ENCODE measurements around the gene MATR3. TPM values are rescaled to one million over a fixed set of nuclear protein-coding genes. Genes with fewer than 3 reads are reported as not detected.

The MATR3 gene, protein sequence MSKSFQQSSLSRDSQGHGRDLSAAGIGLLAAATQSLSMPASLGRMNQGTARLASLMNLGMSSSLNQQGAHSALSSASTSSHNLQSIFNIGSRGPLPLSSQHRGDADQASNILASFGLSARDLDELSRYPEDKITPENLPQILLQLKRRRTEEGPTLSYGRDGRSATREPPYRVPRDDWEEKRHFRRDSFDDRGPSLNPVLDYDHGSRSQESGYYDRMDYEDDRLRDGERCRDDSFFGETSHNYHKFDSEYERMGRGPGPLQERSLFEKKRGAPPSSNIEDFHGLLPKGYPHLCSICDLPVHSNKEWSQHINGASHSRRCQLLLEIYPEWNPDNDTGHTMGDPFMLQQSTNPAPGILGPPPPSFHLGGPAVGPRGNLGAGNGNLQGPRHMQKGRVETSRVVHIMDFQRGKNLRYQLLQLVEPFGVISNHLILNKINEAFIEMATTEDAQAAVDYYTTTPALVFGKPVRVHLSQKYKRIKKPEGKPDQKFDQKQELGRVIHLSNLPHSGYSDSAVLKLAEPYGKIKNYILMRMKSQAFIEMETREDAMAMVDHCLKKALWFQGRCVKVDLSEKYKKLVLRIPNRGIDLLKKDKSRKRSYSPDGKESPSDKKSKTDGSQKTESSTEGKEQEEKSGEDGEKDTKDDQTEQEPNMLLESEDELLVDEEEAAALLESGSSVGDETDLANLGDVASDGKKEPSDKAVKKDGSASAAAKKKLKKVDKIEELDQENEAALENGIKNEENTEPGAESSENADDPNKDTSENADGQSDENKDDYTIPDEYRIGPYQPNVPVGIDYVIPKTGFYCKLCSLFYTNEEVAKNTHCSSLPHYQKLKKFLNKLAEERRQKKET
- total RNA-seq, result 100 to 1,000 TPM; 183 to 194 TPM
- 100 to 1,000 TPM; 104 to 163 TPM for polyA plus RNA-seq
- long read RNA-seq, donor 1, full-length matches to known transcripts, result 34 of 219 reads
- long read RNA-seq, donor 1, partial matches to known transcripts, result 144 of 219 reads
- long read RNA-seq, donor 1, other reads (novel, unspliced or antisense), result 41 of 219 reads
- long read RNA-seq, donor 2, full-length matches to known transcripts, result 75 of 126 reads
- long read RNA-seq, donor 2, partial matches to known transcripts, result 24 of 126 reads
- long read RNA-seq, donor 2, other reads (novel, unspliced or antisense), result 27 of 126 reads

DNA sequence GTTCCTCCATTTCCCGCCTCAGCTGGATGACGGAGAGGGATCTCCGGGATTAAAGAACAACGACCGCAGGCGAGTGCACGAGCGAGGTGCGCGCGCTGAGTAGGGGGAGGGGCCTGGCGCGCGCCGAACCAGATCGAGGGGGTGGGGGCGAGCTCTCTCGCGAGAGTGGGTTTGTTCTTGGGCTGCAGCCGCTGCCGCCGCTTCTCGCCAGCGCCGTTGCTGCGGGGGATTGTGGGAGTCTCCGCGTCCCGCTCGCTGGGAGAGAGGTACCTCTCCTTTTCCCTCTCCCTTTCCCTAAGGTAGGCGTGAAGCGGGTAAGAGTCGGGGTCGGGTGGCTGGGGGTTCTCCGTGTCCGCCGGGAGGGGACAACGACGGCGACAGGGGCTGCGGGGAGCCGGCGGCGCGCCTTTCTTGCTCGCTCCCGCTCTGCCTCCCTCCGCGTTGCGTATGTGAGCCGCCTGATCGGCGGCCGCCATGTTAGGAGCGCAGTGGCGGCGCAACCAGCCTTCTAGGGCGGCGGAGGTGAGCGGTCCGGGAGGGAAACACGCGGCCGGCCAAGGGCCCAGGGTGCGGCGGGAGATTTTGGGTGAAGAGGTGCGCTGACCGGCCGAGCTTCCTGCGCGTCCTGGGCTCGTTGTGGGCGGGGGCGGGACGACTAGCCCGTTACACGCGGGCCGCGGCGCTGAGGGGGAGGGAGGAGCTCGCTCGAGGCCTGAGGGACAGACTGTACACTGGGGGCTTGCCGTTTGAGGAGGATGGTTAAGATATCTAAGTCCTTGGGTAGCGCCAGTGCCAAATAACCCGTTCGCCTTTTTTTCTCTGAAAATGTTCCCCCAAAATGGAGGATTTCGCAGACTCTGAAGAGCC, at the start of gene MATR3:
Gene MATR3 (plus strand): TSS at position 234 of the 867 bp plus-strand sequence. CDS start 13,676 bp downstream, outside the sequence.
- Histone ChIP-seq H3K9me3 (ENCODE audit: control insufficient read depth, low read length) (no peaks in the 10 kb centered on the region), H3K36me3 (ENCODE audit: control insufficient read depth in 1 of 2, insufficient read depth in 2 of 2, low read length in 1 of 2) (no peaks in the 10 kb centered on the region), H3K4me3 (ENCODE audit: low read length in 2 of 2) (peak within 1 kb of the TSS; percentile 54 to 87), H3K27me3 (ENCODE audit: control insufficient read depth in 1 of 2, insufficient read depth in 2 of 2, low read length in 1 of 2) (no peaks in the 10 kb centered on the region), H3K27ac (ENCODE audit: low read depth in 1 of 2, low read length in 2 of 2) (peak within 1 kb of the TSS; percentile 95 to 97), H3K4me1 (ENCODE audit: control insufficient read depth in 1 of 2, insufficient read depth in 2 of 2, low read length in 2 of 2) (no peaks in the 10 kb centered on the region)
- DNase-seq (peak; percentile 98 to 99), ATAC-seq (ENCODE audit: low FRiP score) (peak; percentile 98)
- intact Hi-C loops (cut with DNase I), result loop anchor here in 1 of 2 donors (5.0 kb wide), 1 partner anchor 49 kb away; the partner anchor contains the start of gene PAIP2
- WGBS, 2 donors, result 0% methylated on average over 81 to 88 of the region's 88 CpGs

DNA sequence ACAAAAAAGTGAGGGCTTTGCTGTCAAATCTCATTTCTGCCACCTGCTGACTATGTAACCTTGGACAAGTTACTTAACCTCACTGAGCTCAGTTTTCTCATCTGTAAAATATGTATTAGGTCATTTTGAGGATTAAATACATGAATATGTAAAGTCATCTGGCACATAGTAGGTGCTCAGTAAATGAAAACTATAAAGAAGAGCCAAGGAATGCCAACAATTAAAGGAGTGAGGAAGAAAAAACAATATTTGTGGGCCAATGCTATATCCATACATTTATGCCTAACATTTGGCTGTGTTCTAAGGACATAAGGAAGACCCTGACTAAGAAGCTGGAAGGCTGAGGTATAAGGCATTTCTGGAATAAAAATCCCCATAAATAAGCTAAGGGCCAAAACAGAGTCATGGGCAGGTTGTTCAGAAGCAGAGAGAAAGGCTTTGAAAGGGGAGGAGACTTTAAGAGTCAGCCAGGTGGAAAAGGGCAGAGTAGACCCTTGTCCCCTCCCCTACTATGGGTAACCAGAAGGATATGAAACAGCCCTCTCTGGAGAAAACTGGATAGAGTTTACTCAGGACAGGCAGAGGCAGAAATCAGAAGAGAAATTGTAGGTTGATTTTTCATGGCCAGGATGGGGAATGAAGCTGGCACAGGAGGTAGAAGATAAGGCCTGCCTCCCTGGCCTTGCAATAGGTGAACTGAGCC, 47.8 kb upstream of the MATR3 start:
- Histone ChIP-seq H3K4me3 (ENCODE audit: low read length in 2 of 2) (no peak overlapping the region), H3K4me1 (ENCODE audit: control insufficient read depth in 1 of 2, insufficient read depth in 2 of 2, low read length in 2 of 2) (no peaks in the 10 kb centered on the region), H3K27ac (ENCODE audit: low read depth in 1 of 2, low read length in 2 of 2) (no peak overlapping the region), H3K27me3 (ENCODE audit: control insufficient read depth in 1 of 2, insufficient read depth in 2 of 2, low read length in 1 of 2) (no peaks in the 10 kb centered on the region), H3K9me3 (ENCODE audit: control insufficient read depth, low read length) (no peaks in the 10 kb centered on the region), H3K36me3 (ENCODE audit: control insufficient read depth in 1 of 2, insufficient read depth in 2 of 2, low read length in 1 of 2) (no peaks in the 10 kb centered on the region)
- DNase-seq (no peak), ATAC-seq (ENCODE audit: low FRiP score) (no peak)
- intact Hi-C loops (cut with DNase I), result no loop called here

DNA sequence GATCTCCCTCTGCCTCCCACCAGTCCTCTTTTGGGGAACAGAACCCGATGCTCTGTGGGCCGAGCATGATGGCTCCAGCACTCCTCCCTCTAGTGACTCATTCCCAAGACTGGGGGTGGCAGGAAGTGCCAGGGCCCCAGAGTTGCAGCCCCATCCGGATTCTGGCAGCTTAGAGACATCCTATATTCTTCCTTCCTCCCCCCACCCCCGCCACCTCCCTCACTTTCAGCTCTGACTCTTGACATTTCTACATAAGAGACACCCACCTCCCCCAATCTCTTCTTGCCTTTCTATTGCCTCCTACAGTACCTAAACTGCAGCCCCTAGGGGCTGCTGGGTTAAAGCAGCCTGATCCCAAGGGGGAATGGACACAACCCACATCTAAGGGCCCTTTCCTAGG, 47.1 kb upstream of the MATR3 start:
- 39 to 40% methylated on average over 4 of the region's 4 CpGs for WGBS, 2 donors
- Histone ChIP-seq H3K4me1 (ENCODE audit: control insufficient read depth in 1 of 2, insufficient read depth in 2 of 2, low read length in 2 of 2) (no peaks in the 10 kb centered on the region), H3K4me3 (ENCODE audit: low read length in 2 of 2) (no peak overlapping the region), H3K9me3 (ENCODE audit: control insufficient read depth, low read length) (no peaks in the 10 kb centered on the region), H3K27ac (ENCODE audit: low read depth in 1 of 2, low read length in 2 of 2) (no peak overlapping the region), H3K36me3 (ENCODE audit: control insufficient read depth in 1 of 2, insufficient read depth in 2 of 2, low read length in 1 of 2) (no peaks in the 10 kb centered on the region), H3K27me3 (ENCODE audit: control insufficient read depth in 1 of 2, insufficient read depth in 2 of 2, low read length in 1 of 2) (no peaks in the 10 kb centered on the region)
- ATAC-seq (ENCODE audit: low FRiP score) (no peak), DNase-seq (peak in 1 of 2 donors; percentile 53)
- intact Hi-C loops (cut with DNase I), result no loop called here

DNA sequence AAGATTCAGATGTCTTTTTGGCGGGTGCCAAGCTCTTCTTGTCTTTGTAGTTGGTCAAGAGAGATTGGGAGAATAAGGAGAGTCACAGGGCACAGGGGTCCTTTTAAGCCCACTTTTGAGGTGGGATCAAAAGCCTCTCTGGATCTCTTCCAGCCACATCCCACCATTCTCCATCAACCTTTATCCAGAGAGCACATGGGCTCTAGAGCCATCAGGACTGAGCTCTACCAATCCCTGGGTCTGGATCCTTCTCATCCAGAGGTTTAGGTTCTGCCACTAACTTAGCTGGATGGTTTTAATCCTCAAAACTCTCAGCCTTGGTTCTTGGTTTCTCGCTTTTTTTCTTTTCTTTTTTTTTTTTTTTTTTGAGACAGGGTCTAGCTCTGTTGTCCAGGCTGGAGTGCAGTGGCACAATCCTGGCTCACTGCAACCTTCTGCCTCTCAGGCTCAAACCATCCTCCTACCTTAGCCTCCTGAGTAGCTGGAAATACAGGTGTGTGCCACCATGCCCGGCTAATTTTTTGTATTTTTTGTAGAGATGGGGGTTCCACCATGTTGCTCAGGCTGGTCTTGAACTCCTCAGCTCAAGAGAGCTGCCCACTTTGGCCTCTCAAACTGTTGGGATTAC, 44.6 kb upstream of the MATR3 start:
- WGBS, 2 donors, result 97 to 99% methylated on average over 3 of the region's 3 CpGs
- H3K4me3 ChIP-seq (ENCODE audit: low read length in 2 of 2), result no peak overlapping the region
- intact Hi-C loops (cut with DNase I), result no loop called here

DNA sequence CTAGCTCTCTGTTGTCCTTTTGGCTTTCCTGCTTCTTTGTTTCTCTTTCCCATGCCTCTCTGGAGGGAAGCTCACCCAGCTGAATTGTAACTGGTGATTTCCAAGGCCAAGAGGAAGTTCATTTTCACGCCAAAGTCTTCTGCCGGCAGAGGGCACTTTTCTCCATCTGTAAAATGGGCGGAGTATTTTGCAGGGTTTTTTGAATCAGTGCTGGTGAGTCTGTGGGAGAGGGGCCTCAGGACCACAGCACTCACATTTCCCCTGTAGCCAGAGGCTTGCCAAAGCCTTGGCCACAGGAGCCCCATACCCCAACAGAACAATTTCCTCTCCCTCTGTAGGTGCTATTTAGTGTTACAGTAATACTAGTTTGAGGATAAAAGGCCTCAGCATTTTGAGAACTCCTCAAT, 42.3 kb upstream of the MATR3 start:
- no peaks in the 10 kb centered on the region for H3K27me3 ChIP-seq (ENCODE audit: control insufficient read depth in 1 of 2, insufficient read depth in 2 of 2, low read length in 1 of 2)
- H3K9me3 ChIP-seq (ENCODE audit: control insufficient read depth, low read length), result no peaks in the 10 kb centered on the region
- intact Hi-C loops (cut with DNase I), result no loop called here
- 56 to 57% methylated on average over 3 of the region's 3 CpGs for WGBS, 2 donors
- DNase-seq, result no peak
- ATAC-seq (ENCODE audit: low FRiP score), result no peak
- no peaks in the 10 kb centered on the region for H3K36me3 ChIP-seq (ENCODE audit: control insufficient read depth in 1 of 2, insufficient read depth in 2 of 2, low read length in 1 of 2)
- no peaks in the 10 kb centered on the region for H3K4me1 ChIP-seq (ENCODE audit: control insufficient read depth in 1 of 2, insufficient read depth in 2 of 2, low read length in 2 of 2)
- H3K4me3 ChIP-seq (ENCODE audit: low read length in 2 of 2), result no peak overlapping the region
- no peak overlapping the region for H3K27ac ChIP-seq (ENCODE audit: low read depth in 1 of 2, low read length in 2 of 2)

More for the DNA sequence above, 44.6 kb upstream of the MATR3 start:
- ATAC-seq (ENCODE audit: low FRiP score) (no peak), DNase-seq (no peak)
- Histone ChIP-seq H3K27me3 (ENCODE audit: control insufficient read depth in 1 of 2, insufficient read depth in 2 of 2, low read length in 1 of 2) (no peaks in the 10 kb centered on the region), H3K27ac (ENCODE audit: low read depth in 1 of 2, low read length in 2 of 2) (no peak overlapping the region), H3K4me1 (ENCODE audit: control insufficient read depth in 1 of 2, insufficient read depth in 2 of 2, low read length in 2 of 2) (no peaks in the 10 kb centered on the region), H3K36me3 (ENCODE audit: control insufficient read depth in 1 of 2, insufficient read depth in 2 of 2, low read length in 1 of 2) (no peaks in the 10 kb centered on the region), H3K9me3 (ENCODE audit: control insufficient read depth, low read length) (no peaks in the 10 kb centered on the region)

DNA sequence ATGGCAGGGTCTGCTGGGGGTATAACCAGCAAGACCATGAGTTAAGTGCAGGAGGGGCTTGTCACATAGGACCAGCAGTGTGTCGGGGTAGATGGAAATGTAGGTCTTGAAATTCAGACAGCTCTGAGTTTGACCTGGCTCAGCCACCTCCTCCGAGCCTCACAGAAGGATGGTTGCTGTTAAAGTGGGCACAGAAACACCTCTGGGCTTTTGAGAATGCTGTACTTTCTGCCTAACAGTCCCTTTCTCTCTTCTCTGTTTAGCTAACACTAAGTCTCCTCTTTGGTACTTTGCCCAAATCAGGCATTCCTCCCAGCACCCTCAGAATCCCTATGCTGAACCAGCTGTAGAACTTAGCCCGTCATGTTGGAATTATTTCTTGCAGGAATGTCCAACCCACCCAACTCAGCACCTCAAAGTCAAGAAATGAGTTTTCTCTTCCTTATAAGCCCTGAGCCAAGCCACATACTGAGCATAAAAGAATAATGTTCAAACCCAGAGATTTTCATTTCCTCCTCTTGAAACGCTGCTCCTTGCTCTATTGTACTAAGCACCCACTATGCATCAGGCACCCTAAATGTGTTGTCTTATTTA, 41.7 kb upstream of the MATR3 start:
- Histone ChIP-seq H3K9me3 (ENCODE audit: control insufficient read depth, low read length) (no peaks in the 10 kb centered on the region), H3K4me1 (ENCODE audit: control insufficient read depth in 1 of 2, insufficient read depth in 2 of 2, low read length in 2 of 2) (no peaks in the 10 kb centered on the region), H3K36me3 (ENCODE audit: control insufficient read depth in 1 of 2, insufficient read depth in 2 of 2, low read length in 1 of 2) (no peaks in the 10 kb centered on the region), H3K4me3 (ENCODE audit: low read length in 2 of 2) (no peak overlapping the region), H3K27me3 (ENCODE audit: control insufficient read depth in 1 of 2, insufficient read depth in 2 of 2, low read length in 1 of 2) (no peaks in the 10 kb centered on the region), H3K27ac (ENCODE audit: low read depth in 1 of 2, low read length in 2 of 2) (no peak overlapping the region)
- no peak for DNase-seq
- WGBS, 2 donors, result 78 to 79% methylated on average over 4 of the region's 4 CpGs
- intact Hi-C loops (cut with DNase I), result no loop called here
- no peak for ATAC-seq (ENCODE audit: low FRiP score)

DNA sequence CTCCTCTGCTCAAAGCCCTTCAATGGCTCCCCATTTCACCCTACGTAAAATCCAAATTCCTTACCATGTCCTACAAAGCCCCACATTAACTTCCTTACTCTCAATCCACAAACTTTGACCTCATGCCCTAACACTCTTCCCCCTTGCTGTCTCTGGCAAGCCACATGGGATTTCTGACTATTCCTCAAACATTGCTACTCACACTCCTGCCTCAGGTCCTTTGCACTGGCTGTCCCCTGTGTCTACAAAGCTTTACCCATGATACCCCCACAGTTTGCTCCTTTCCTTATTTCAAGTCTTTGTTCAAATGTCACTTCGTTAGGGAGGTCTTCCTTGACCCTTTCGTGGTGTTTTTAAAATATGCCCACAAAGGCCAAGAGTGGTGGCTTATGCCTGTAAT, 40.4 kb upstream of the MATR3 start:
- intact Hi-C loops (cut with DNase I), result no loop called here
- ATAC-seq (ENCODE audit: low FRiP score), result no peak

More for the DNA sequence above, 40.4 kb upstream of the MATR3 start:
- H3K4me1 ChIP-seq (ENCODE audit: control insufficient read depth in 1 of 2, insufficient read depth in 2 of 2, low read length in 2 of 2), result no peaks in the 10 kb centered on the region
- H3K27me3 ChIP-seq (ENCODE audit: control insufficient read depth in 1 of 2, insufficient read depth in 2 of 2, low read length in 1 of 2), result no peaks in the 10 kb centered on the region
- H3K4me3 ChIP-seq (ENCODE audit: low read length in 2 of 2), result no peak overlapping the region
- no peaks in the 10 kb centered on the region for H3K9me3 ChIP-seq (ENCODE audit: control insufficient read depth, low read length)
- DNase-seq, result no peak
- WGBS, 2 donors, result 97 to 98% methylated on average over 3 of the region's 3 CpGs
- H3K36me3 ChIP-seq (ENCODE audit: control insufficient read depth in 1 of 2, insufficient read depth in 2 of 2, low read length in 1 of 2), result no peaks in the 10 kb centered on the region
- no peak overlapping the region for H3K27ac ChIP-seq (ENCODE audit: low read depth in 1 of 2, low read length in 2 of 2)

Data from aorta (tissue), 5 donors.